ENCODE measurements around the gene SMAP1. TPM values are rescaled to one million over a fixed set of nuclear protein-coding genes. Genes with fewer than 3 reads are reported as not detected.

SMAP1 gene
- total and polyA plus RNA-seq, 2 experiments from 2014 or later: 31.1 to 34.6 TPM

DNA sequence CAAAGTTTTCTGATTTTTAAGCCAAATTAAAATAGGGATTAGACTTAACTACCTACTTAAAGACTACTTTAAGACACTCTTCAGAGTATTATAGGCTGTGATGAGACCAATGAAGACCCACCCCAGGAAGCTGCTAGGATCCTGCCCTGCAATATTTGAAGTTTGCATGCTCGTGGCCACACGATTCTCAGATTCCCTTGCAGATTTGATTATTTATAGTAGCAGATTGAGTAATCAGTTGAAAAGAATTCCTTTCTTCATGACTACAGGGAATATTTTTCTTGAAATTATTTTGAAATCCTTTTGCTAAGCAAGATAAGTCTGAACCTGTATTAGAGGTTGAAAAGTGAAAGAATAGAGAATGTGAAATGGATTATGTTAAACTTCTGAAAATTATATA, 166.8 kb downstream of the SMAP1 start (continued):
- TF ChIP-seq EZH2phosphoT487 (IDR thresholded peaks at IDR 0.05; ENCODE audit: unreplicated experiment): no peak
- no peak for TF ChIP-seq NANOG (IDR thresholded peaks at IDR 0.05; ENCODE audit: borderline replicate concordance)

DNA sequence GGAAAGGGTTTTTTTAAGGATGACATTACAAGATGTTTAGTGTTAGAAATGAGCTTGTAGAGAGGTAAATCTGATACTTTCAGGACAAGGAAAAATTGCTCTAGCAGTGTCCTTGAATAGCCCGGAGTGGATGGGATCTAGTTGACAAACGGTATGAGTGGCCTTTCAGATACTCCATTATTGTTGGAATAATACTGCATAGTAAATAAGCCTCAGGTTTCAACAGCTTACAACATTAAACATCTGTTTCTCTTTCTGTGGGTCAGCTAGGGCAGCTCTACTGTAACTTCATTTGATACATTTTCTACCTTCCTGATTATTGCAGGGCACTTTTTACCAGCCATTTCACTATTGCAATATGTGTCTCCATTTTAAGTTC, 171.2 kb downstream of the SMAP1 start:
- Histone ChIP-seq H3F3A (replicated peaks; ENCODE audit: low read depth) (no peaks in the 10 kb centered on the region), H3K4me2 (no peak overlapping the region), H3K27me3 (ENCODE audit: insufficient read depth) (no peaks in the 10 kb centered on the region), H3K4me1 (ENCODE audit: insufficient read depth) (no peaks in the 10 kb centered on the region), H2AFZ (no peak overlapping the region), H3K9me2 (ENCODE audit: insufficient read depth) (no peaks in the 10 kb centered on the region), H3K27ac (ENCODE audit: low read depth) (no peak overlapping the region), H3K79me2 (replicated peaks; ENCODE audit: insufficient read depth) (no peaks in the 10 kb centered on the region), H3K36me3 (ENCODE audit: insufficient read depth) (no peaks in the 10 kb centered on the region), H4K20me1 (replicated peaks; ENCODE audit: insufficient read depth) (no peaks in the 10 kb centered on the region), H3K4me3 (no peak overlapping the region)
- DNase-seq (ENCODE audit: low spot score) (no peak), ATAC-seq (no peak)
- peaks cover 2% of the 10 kb centered on the region for H3K27me3 Mint-ChIP-seq (ENCODE audit: insufficient read depth, low read depth, poor library complexity)
- H3K4me3 Mint-ChIP-seq: no peak overlapping the region
- no peaks in the 10 kb centered on the region for H3K9me3 Mint-ChIP-seq
- H3K27ac Mint-ChIP-seq: no peak overlapping the region
- no peaks in the 10 kb centered on the region for H3K36me3 Mint-ChIP-seq (ENCODE audit: low read depth)
- peaks cover 6% of the 10 kb centered on the region for H3K4me1 Mint-ChIP-seq
- TF ChIP-seq ZNF331 (CRISPR knock-in tag; IDR thresholded peaks at IDR 0.05; ENCODE audit: low read depth) (no peak), EZH2 (IDR thresholded peaks at IDR 0.05; ENCODE audit: low read depth, unreplicated experiment) (no peak), POLR2AphosphoS5 (IDR thresholded peaks at IDR 0.05; ENCODE audit: low read depth) (no peak), EZH2phosphoT487 (IDR thresholded peaks at IDR 0.05; ENCODE audit: unreplicated experiment) (no peak), STAT1 (IDR thresholded peaks at IDR 0.05; ENCODE audit: unreplicated experiment) (no peak), NANOG (IDR thresholded peaks at IDR 0.05; ENCODE audit: borderline replicate concordance) (no peak), ZNF114 (CRISPR knock-in tag; IDR thresholded peaks at IDR 0.05) (no peak)
- TF ChIP-seq, protein P1, sequence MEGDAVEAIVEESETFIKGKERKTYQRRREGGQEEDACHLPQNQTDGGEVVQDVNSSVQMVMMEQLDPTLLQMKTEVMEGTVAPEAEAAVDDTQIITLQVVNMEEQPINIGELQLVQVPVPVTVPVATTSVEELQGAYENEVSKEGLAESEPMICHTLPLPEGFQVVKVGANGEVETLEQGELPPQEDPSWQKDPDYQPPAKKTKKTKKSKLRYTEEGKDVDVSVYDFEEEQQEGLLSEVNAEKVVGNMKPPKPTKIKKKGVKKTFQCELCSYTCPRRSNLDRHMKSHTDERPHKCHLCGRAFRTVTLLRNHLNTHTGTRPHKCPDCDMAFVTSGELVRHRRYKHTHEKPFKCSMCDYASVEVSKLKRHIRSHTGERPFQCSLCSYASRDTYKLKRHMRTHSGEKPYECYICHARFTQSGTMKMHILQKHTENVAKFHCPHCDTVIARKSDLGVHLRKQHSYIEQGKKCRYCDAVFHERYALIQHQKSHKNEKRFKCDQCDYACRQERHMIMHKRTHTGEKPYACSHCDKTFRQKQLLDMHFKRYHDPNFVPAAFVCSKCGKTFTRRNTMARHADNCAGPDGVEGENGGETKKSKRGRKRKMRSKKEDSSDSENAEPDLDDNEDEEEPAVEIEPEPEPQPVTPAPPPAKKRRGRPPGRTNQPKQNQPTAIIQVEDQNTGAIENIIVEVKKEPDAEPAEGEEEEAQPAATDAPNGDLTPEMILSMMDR (conservative IDR thresholded peaks at IDR 0.05; ENCODE audit: low read depth in 2 of 2): no peak
- TF ChIP-seq, protein P2, sequence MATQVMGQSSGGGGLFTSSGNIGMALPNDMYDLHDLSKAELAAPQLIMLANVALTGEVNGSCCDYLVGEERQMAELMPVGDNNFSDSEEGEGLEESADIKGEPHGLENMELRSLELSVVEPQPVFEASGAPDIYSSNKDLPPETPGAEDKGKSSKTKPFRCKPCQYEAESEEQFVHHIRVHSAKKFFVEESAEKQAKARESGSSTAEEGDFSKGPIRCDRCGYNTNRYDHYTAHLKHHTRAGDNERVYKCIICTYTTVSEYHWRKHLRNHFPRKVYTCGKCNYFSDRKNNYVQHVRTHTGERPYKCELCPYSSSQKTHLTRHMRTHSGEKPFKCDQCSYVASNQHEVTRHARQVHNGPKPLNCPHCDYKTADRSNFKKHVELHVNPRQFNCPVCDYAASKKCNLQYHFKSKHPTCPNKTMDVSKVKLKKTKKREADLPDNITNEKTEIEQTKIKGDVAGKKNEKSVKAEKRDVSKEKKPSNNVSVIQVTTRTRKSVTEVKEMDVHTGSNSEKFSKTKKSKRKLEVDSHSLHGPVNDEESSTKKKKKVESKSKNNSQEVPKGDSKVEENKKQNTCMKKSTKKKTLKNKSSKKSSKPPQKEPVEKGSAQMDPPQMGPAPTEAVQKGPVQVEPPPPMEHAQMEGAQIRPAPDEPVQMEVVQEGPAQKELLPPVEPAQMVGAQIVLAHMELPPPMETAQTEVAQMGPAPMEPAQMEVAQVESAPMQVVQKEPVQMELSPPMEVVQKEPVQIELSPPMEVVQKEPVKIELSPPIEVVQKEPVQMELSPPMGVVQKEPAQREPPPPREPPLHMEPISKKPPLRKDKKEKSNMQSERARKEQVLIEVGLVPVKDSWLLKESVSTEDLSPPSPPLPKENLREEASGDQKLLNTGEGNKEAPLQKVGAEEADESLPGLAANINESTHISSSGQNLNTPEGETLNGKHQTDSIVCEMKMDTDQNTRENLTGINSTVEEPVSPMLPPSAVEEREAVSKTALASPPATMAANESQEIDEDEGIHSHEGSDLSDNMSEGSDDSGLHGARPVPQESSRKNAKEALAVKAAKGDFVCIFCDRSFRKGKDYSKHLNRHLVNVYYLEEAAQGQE (IDR thresholded peaks at IDR 0.05; ENCODE audit: unreplicated experiment): no peak
- TF ChIP-seq, protein P3, sequence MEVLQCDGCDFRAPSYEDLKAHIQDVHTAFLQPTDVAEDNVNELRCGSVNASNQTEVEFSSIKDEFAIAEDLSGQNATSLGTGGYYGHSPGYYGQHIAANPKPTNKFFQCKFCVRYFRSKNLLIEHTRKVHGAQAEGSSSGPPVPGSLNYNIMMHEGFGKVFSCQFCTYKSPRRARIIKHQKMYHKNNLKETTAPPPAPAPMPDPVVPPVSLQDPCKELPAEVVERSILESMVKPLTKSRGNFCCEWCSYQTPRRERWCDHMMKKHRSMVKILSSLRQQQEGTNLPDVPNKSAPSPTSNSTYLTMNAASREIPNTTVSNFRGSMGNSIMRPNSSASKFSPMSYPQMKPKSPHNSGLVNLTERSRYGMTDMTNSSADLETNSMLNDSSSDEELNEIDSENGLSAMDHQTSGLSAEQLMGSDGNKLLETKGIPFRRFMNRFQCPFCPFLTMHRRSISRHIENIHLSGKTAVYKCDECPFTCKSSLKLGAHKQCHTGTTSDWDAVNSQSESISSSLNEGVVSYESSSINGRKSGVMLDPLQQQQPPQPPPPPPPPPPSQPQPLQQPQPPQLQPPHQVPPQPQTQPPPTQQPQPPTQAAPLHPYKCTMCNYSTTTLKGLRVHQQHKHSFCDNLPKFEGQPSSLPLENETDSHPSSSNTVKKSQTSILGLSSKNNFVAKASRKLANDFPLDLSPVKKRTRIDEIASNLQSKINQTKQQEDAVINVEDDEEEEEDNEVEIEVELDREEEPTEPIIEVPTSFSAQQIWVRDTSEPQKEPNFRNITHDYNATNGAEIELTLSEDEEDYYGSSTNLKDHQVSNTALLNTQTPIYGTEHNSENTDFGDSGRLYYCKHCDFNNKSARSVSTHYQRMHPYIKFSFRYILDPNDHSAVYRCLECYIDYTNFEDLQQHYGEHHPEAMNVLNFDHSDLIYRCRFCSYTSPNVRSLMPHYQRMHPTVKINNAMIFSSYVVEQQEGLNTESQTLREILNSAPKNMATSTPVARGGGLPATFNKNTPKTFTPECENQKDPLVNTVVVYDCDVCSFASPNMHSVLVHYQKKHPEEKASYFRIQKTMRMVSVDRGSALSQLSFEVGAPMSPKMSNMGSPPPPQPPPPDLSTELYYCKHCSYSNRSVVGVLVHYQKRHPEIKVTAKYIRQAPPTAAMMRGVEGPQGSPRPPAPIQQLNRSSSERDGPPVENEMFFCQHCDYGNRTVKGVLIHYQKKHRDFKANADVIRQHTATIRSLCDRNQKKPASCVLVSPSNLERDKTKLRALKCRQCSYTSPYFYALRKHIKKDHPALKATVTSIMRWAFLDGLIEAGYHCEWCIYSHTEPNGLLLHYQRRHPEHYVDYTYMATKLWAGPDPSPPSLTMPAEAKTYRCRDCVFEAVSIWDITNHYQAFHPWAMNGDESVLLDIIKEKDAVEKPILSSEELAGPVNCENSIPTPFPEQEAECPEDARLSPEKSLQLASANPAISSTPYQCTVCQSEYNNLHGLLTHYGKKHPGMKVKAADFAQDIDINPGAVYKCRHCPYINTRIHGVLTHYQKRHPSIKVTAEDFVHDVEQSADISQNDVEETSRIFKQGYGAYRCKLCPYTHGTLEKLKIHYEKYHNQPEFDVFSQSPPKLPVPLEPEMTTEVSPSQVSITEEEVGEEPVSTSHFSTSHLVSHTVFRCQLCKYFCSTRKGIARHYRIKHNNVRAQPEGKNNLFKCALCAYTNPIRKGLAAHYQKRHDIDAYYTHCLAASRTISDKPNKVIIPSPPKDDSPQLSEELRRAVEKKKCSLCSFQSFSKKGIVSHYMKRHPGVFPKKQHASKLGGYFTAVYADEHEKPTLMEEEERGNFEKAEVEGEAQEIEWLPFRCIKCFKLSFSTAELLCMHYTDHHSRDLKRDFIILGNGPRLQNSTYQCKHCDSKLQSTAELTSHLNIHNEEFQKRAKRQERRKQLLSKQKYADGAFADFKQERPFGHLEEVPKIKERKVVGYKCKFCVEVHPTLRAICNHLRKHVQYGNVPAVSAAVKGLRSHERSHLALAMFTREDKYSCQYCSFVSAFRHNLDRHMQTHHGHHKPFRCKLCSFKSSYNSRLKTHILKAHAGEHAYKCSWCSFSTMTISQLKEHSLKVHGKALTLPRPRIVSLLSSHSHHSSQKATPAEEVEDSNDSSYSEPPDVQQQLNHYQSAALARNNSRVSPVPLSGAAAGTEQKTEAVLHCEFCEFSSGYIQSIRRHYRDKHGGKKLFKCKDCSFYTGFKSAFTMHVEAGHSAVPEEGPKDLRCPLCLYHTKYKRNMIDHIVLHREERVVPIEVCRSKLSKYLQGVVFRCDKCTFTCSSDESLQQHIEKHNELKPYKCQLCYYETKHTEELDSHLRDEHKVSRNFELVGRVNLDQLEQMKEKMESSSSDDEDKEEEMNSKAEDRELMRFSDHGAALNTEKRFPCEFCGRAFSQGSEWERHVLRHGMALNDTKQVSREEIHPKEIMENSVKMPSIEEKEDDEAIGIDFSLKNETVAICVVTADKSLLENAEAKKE (CRISPR knock-in tag; IDR thresholded peaks at IDR 0.05): no peak
- TF ChIP-seq, protein P4, sequence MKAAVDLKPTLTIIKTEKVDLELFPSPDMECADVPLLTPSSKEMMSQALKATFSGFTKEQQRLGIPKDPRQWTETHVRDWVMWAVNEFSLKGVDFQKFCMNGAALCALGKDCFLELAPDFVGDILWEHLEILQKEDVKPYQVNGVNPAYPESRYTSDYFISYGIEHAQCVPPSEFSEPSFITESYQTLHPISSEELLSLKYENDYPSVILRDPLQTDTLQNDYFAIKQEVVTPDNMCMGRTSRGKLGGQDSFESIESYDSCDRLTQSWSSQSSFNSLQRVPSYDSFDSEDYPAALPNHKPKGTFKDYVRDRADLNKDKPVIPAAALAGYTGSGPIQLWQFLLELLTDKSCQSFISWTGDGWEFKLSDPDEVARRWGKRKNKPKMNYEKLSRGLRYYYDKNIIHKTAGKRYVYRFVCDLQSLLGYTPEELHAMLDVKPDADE (IDR thresholded peaks at IDR 0.05): no peak
